Stimulated activated CD4-positive, alpha-beta T cell treated with anti-CD3 and anti-CD28 coated beads, Interleukin-2, amount 100 ng/mL, for 48 hours (primary cell): ENCODE data around the gene GALNTL6.
"Not testable (repeated sequence)": the region's sequence is repeated elsewhere in the genome, so short reads cannot be mapped to it uniquely, and the experiment has no call there.

Experiments
- DNase-seq, 2 donors: peaks; one replicate each; pipeline ENCODE4 v3.0.0-alpha.2; 2020

The GALNTL6 gene

DNA sequence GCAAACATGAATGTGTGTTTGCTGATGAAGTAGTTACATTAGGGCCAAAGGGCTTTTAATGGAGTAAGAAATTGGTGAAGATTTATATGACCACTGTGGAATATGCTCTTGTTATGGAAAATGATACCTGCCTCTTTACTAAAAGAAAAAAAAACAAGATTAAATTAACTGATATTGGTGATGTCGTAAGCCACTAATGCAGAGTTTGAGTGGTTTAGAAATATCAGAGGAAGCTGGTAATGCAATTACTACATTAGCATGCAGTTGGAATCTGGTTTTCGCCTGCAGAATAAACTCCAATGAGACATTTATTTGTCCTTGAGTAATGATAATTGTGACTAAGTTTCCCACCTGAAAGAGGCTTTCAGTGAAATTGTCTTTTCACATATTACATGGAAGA, 597.9 kb downstream of the GALNTL6 start:
- DNase-seq, result no peak

DNA sequence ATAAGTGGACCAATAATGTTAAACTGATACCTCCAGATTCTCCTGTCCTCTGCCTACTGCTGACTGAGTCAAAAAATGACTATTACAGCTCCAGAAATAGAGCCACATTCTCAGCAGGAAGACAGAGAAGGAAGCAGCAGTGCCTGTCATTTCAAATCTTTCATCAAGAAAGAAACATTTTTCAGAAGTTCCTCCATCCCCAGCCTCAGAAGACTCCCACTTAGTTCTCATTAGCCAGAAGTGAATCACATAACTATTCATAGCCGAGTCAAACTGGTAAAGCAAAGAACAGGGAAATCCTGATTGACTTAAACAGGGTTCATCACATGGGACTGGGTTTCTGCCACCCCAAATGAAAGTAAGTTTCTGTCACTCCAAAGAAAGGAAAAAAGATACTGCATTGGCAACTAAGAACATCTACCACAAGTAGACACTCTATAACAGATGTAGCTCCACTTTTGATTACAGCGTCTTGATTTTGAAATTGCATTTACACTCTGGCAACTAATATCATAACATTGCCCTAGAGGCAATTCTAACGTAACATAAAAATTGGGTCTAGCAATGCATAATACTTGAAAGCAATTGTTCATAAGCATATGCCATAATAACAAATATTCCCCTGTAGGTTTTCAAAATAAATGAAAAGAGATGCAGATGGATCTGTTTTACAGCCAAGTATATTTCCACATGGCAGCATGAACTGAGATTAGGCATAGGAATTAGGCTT, 599.8 kb downstream of the GALNTL6 start:
- DNase-seq, result no peak

DNA sequence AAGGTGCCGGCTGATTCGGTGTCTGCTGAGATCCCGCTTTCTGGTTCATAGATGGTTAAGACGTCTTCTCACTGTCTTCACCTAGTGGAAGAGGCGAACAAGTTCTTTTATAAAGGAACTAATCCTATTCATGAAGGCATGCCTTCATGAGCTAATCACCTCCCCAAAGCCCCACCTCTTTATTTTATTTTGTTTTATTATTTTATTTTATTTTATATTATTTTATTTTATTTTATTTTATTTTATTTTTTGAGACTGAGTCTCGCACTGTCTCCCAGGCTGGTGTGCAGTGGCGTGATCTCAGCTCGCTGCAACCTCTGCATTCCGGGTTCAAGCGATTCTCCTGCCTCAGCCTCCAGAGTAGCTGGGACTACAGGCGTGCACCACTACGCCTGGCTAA, 615.8 kb downstream of the GALNTL6 start:
- not testable (repeated sequence) for DNase-seq

GRCh38 chr4:172480471-172480870, 667.3 kb downstream of the GALNTL6 start:
- no peak for DNase-seq

DNA sequence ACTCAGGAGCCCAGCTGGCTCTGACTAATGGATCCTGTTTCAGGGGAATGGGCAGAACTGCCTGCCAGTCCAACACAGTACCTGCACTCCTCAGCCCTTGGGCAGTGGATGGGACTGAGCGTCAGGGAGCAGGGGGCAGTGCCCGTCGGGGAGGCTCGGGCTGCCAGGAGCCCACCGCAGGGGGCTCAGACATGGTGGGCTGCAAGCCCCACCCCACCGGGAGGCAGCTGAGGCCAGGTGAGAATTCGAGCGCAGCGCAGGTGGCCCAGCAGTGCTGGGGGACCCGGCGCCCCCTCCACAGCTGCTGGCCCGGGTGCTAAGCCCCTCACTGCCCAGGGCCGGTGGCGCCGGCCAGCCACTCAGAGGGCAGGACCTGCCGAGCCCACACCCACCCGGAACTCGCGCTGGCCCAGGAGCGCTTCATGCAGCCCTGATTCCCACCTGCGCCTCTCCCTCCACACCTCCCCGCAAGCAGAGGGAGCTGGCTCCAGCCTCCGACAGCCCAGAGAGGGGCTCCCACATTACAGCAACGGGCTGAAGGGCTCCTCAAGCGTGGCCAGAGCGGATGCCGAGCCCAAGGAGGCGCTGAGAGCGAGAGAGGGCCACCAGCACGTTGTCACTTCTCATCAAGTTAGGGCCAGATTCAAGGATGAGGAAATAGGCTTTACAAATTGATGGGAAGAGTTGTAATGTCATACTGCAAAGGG, 668.8 kb downstream of the GALNTL6 start:
- DNase-seq, result no peak

DNA sequence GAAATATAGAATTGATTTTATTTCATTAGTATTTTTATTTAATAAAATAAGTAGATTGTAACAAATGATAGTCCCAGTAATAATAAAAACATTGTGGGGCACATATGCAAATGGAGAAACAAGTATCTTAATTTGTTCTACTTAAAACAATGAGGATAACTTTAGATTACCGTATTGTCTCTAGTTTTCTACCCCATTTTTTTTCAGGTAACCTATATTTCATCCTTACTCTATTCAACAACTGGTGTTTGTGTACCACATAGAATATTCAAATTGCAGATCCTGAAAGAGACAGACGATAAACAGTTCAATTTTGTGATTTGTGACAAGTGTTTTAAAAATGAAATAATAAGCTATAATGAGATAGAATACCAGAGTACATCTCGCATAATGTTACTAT, 671.8 kb downstream of the GALNTL6 start:
- no peak for DNase-seq

DNA sequence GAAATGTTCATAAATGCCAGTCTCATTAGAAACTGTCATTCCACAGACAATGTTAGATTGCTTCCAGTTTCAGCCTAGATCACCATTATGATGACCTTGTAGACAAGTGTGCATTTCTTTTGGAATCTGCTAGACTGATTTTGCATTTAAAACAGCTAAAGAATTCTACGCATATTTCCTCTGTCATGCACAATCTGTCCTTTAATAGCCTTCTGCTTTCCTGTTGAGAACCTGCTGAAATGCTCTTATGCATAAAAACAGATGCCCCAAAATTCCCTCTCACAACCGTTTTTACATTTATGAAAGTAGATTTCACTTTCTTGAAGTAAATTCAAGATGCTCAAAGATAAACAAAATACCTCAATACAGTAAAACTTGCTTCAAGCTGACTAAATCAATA, 673.3 kb downstream of the GALNTL6 start:
- no peak for DNase-seq

GRCh38 chr4:172489861-172490260, 676.7 kb downstream of the GALNTL6 start:
- no peak for DNase-seq

DNA sequence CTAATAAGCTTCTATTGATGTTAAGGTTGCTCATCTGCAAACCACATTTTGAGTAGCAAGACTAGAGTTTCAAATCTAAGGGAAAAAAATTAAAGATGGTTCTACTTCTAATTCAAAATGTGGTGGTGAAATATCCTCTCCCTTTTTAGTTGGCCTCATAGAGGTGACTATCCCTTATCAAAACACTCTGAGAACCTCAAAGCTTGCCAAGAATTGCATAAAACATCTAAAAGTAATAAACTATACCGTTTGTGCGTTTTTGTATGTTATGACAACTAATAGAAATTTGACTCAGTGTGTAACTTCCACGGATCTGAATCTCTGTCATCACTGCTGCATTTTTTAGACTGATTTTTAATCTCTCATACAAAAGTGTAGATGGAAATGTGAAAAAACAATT, 682.6 kb downstream of the GALNTL6 start:
- DNase-seq, result no peak

DNA sequence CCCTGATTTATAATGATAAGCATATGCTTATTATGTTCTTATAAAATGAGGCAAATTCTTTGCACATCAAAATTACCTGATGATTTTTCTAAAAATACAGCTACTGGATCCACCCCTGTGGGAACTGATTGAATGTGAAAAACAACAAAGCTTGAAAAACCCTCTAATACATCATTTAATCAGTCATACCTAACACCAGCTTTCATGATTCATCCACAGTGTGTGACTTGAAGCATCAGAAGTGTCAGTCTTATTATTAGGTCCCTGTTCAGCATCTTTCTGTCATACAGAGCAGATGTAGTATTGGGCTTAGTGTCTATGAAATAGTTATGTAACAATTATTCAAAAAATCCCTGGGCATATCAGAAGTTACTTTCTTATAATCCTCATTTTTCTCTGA, 684.1 kb downstream of the GALNTL6 start:
- DNase-seq, result no peak

GRCh38 chr4:172514011-172514410, 700.8 kb downstream of the GALNTL6 start:
- no peak for DNase-seq

- no peak for DNase-seq
Observed at GRCh38 chr4:172514801-172515200, 701.6 kb downstream of the GALNTL6 start.

- no peak for DNase-seq
Observed at GRCh38 chr4:172515266-172515879, 702.2 kb downstream of the GALNTL6 start.

DNA sequence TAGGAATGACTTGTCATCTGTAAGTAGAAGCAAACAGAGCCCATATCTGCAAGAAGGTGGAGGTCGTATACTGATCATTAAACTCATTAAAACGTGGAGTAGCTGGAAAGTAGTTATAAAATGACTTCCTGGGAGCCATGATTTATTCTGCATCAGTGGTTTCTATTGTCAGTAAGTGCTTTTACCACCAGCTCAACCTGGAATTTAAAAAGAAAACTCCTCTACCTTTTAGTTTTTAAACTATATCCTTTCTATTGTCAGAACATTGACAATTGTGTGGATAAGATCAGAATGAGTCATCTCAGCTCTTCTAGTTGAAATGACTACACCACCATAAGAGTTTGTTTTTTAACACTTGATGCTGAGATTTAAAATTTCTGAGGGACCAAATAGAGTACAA, 704.2 kb downstream of the GALNTL6 start:
- no peak for DNase-seq

GRCh38 chr4:172521248-172521647, 708.0 kb downstream of the GALNTL6 start:
- no peak for DNase-seq

GRCh38 chr4:172521680-172522079, 708.5 kb downstream of the GALNTL6 start:
- DNase-seq, result no peak

- no peak for DNase-seq
Observed at GRCh38 chr4:172543249-172543648, 730.0 kb downstream of the GALNTL6 start.

DNA sequence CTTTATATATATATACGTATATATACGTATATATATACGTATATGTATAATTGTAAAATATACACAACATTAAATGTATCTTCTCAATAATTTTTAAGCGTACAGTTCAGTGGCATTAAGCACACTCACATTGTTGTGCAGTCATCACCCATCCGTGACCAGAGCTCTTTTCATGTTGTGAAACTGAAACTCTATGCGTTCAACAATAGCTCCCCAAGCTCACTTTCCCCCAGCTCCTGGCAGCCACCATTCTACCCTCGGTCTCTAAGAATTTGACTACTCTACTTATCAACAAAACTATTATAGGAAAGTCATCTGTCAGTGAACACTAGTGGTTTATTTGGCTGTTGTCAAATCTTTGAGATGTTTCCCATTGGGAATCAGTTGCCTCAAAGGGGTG, 733.6 kb downstream of the GALNTL6 start:
- no peak for DNase-seq

DNA sequence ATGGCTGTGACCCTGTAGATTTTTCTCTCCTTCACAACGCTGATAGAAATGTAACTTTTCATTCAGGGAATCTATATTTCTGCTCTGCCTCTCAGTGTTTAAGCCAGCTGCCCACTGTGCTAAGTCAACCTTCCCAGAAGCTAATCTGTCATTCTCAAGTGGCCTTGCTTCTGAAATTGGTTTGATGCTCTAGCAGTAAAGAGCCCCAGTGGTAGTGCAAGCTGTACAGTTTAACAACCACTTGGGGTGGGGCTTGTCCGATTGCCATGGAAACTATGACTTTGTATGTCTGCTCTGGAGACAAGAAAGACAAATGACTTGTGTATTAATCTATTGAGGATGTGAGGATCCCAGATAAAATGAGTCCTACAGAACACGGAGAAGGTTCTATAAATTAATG, 734.5 kb downstream of the GALNTL6 start:
- DNase-seq, result no peak

- DNase-seq, result no peak
Observed at GRCh38 chr4:172553216-172553615, 740.0 kb downstream of the GALNTL6 start.

- DNase-seq, result no peak
Observed at GRCh38 chr4:172554588-172554987, 741.4 kb downstream of the GALNTL6 start.

DNA sequence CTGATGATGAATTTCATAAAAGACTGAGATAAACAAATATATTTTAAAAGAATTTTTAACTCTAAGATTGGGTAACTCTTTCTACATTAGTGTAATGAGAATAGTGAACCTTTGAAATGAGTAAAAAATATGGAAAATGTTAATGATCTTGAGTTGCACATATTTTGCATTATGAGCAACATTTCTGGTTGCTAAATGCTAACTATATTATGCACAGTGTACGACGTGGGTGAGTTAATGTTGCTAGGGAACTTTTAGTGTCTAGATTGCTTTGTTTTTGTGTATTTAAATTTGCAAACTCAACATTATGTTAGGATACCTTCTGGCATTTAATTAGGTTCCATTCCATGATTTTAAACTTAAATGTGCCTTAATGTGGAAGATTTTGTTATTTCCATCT, 742.5 kb downstream of the GALNTL6 start:
- DNase-seq, result no peak

GRCh38 chr4:172573899-172574298, 760.7 kb downstream of the GALNTL6 start:
- no peak for DNase-seq

GRCh38 chr4:172578712-172579111, 765.5 kb downstream of the GALNTL6 start:
- DNase-seq, result no peak
